HG03432 (cell line): ENCODE results near the gene ANO8.
A peak's percentile ranks its signal among the peaks of the same experiment; 100 is the strongest.

ENCODE experiments used
- ATAC-seq: cut with Tn5 transposase; IDR thresholded peaks from one replicate; pipeline ENCODE4 v1.9.1; 2021; ENCODE audit warnings: mild to moderate bottlenecking, moderate library complexity; ENCODE audit not compliant: unreplicated experiment

ANO8 gene

GRCh38 chr19:17346109-17346671, 11.5 kb upstream of the ANO8 start:
- ATAC-seq: no peak

DNA sequence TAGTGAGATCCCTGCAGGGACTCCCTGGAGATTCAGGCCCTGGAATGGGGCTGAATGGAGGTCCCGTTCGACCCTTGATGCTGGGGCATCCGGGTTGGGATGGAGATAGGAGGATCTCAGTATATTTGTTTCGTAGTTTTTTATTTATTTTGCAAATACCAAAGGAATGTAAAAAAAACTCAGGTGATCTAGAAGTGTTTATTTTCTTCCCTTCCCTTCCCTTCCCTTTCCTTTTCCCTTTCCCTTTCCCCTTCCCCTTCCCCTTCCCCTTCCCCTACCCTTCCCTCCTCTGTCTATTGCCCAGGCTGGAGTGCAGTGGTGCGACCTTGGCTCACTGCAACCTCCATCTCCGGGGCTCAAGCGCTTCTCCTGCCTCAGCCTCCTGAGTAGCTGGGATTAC, 7.2 kb upstream of the ANO8 start:
- ATAC-seq: no peak

- ATAC-seq: no peak
Observed at GRCh38 chr19:17341386-17341785, 6.7 kb upstream of the ANO8 start.

- no peak for ATAC-seq
Observed at GRCh38 chr19:17340871-17341357, 6.3 kb upstream of the ANO8 start.

DNA sequence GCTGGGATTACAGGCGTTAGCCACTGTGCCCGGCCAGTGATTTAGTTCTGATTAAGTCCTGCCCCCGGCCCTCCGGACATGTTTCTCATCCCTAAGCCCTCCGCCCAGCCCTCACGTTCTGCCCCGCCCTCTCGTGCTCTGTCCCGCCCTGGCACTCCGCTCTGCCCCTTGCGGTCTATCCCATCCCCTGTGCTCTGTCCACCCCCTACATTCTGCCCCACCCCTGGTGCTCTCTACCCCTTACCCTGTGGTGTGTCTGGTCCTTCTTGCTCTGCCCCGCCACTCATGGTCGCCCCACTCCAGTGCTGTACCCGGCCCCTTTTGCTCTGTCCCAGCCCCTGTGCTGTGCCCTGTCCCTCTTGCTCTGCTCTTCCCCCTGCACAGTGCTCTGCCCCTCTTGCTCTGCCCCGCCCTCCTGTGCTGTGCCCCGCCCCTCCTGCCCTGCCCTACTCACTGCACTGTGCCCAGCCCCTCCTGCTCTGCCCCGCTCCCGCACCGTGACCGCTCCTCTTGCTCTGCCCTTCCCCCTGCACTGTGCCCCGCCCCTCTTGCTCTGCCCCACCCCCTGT, 5.7 kb upstream of the ANO8 start:
- no peak for ATAC-seq

GRCh38 chr19:17339088-17339741, 4.6 kb upstream of the ANO8 start:
- ATAC-seq: no peak

DNA sequence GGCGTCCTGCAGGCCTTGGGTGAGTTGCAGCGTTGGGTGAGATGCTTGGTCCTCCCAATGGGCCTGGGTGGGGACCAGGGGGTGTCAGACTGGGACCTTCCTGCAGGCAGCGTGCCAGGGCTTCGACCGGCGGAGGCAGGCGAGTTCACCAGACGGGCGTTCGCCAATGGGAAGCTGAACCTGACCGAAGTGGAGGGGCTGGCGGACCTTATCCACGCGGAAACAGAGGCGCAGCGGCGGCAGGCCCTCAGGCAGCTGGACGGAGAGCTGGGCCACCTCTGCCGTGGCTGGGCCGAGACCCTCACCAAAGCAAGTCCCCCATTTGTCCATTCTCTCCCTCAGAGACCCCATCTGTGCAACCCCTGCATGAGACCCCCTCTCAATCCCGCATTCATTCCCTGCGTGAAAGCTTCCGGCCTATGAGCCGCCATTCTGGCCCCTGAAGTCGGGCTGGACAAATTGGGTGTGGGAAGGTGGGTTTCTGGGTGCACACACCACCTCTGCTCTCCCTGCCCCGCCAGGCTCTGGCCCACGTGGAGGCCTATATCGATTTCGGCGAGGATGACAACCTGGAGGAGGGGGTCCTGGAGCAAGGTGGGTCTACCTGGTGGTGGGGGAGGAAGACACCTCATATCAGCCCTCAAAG, 3.9 kb upstream of the ANO8 start:
- ATAC-seq: no peak

GRCh38 chr19:17337675-17338432, 3.2 kb upstream of the ANO8 start:
- peak; percentile 6 for ATAC-seq

DNA sequence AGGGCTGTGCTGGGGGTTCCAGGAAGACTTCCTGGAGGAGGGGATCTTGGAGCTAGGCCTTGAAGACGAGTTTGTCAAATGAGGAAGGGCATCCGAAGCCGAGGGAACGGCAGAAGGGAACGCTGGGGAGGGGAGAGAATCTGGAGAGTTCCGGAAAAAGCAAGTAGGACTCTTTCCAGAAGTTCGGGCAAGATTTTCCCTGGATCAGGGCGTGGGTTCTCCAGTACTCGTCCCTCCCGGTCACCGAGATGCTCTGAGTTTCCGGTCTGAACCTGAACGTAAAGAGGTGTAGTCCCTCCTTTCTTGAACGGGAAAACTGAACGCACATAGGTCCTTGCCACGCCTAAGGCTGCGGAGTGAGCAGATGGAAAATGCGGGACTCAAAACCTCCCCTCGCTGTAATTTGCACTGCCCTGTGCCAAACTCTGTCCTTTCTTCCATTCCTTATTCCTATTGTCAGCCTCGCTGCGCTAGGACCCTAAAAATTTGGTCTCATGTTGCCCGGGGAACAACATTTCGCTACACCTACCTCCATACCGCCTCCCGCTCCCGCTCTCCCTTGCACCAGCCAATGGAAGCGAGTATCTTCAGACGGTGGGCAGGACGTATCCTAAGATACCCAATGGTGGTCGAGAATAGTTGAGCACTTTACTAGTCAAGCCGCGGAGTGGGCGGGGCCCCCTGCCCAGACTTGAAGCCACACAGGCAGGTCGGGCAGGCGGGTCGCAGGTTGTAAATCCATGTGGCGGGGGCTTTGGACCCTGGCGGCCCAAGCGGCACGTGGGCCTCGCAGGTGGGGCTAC, 2.4 kb upstream of the ANO8 start, which contains the start of gene GTPBP3:
TSS of gene GTPBP3 (plus strand) at position 682 of the 803 bp plus-strand sequence. CDS start at position 741, 59 bp downstream.
- ATAC-seq: peak; percentile 64

- no peak for ATAC-seq
Observed at GRCh38 chr19:17335575-17335974, 920 bp upstream of the ANO8 start.

DNA sequence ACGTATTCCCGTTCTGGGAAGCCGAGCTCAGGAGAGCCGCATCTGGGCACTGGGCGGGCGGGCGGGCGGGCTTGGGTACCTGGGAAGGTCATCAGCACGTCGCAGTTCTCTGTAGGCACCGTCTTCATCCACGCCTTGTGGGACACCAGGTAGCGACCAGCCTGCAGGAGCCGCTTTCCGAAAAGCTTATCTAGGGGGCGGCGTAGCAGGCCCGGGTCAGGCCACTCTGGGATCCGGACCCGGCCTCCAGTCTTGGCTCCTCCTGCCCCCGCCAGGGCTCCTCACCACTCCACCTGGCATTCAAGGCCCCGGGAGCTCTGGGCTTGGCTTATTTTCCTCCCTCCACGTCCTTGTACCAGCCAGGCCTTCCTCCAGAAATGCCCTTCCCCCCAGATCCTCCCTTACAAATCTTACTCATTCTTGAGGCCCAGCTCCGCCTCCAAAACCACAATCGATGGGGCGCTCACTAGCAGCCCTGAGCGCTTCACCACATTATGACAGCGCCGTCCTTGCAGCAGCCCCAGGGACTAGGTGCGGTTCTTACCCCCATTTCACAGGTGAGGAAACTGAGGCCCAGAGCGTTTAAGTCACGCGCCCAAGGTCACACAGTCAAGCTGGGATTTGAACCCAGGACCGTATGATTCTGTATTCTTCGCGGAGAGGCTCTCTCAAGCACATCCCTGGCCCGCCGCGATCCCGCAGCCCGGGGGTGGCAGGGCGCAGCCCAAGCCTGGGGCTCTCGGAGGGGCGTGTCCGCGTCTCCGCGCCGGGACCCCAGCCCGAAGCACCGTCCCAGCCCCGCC, 843 bp downstream of the ANO8 start:
- no peak for ATAC-seq

DNA sequence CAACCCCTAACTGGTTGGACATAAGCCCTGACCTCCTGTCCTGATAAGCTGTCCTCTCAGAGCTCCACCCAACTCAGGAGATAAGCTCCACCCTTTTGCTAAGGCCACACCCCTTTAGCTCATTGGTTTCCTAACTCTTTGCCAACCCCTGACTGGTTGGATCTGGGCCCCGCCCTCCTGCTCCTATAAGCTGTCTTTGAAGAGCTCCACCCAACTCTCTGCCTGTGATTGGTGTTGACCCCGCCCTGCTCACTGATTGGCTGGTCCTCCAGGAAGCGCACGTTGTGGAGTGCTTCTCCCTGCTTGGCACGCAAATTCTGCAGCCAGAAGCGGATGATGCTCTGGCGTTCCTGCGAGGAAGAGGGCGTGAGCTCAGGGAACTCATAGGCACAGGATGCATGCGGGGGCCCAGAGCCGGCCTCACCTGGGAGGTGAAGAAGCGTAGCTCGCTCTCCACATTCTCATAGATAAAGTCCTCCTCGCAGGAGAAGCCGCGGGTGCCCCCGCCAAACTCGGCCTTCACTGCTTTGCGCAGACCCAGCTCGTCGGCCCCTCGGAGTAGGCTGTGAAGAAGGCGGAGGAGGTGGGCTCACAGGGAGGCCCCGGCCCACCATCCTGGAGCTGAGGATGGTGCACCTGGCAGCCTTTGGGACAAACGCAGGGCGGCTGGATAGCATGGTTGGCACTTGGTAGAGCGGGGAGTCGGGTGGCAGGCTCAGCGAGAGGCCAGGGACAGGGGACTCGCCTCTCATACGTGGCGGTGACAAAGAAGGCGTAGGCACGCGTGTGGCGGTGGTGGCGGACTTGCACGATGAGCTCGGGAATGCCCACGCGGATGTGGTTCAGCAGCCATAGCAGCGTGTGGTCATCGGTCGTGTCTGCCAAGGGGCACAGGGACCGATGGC, 1.7 kb downstream of the ANO8 start:
- no peak for ATAC-seq

DNA sequence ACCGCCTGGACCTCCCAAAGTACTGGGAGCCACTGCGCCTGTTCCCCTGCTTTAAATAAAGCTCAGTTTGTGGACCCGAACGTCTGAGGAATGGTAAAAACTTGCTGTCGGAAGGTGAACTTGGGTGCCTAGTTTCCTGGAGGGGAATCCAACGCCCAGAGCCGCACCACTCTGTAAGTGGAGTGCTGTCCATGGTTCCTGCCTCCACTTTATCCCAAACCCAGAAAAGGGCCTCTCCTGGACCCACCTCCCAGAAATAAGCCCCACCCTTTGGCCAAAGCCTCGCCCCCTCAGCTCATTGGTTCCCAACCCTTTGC, 2.3 kb downstream of the ANO8 start:
- ATAC-seq: no peak

DNA sequence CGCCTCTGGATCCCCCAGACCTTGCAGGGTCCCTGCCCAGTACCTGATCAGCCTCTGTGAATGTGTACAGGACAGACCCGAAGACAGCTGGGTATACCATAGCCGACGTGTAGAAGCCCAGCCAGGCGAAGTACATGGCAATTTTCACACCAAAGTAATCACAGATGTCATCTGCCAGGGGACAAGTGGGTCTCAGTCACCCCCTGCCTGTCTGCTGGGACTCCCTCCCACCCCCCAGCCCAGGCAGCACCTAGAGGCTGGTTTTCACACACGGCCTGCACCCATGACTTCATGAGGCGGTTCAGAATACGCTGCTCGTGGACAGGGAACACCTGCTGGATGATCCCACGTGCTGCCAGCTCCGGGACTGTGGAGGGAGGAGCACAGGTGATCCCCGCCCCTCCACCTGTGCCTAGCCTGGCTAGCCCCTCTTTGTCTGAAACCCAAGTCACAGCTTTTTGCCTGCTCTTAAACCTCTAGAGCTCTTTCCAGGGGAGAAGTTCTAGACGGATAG, 3.6 kb downstream of the ANO8 start:
- ATAC-seq: no peak

DNA sequence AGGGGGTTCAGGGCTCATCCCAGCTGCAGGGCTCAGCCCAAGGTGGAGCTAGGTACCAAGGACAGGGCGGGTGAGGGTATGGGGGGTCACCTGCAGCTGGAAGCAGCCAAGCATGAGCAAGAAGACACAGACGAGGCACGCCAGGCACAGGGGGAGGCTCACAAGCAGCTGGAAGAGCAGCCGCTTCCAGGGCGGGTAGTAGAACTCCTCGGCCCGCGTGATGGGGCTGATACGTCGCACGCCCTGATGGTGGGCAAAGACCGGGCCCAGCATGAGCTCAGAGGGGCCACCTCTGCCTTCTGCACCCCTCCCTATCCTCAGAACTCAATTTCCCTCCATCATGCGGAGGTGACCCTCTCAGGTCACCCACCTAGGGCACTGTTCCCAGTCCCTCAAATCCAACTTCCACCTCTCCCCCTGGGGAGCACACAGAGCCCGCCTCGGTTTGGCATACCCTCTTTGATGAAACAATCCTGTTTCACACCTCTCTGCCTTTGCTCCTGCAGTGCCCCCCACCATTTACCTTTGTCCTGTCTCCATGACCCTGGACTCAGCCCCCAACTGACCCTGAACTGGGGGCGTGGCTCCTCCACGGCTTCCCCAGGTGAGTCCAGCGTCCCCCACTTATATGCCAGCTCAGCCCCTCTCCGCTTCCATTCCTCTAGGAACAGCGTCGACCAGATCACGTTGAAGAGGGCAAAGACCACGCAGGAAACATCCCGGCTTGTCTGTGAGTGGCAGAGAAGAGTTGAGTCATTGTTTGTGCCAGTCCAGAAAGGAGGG, 4.2 kb downstream of the ANO8 start:
- ATAC-seq: no peak

GRCh38 chr19:17329366-17330261, 5.0 kb downstream of the ANO8 start:
- ATAC-seq: no peak
